ENCODE results near the gene SEMA5A. TPM values are rescaled to one million over a fixed set of nuclear protein-coding genes. Genes with fewer than 3 reads are reported as not detected.

SEMA5A gene
- total RNA-seq, 1 experiment from 2014 or later = 0.15 TPM

- intact Hi-C loops (cut with micrococcal nuclease; ENCODE audit: unreplicated experiment) = no loop called here
- H3K27me3 ChIP-seq (ENCODE audit: control insufficient read depth, insufficient read depth, low read length) = no peaks in the 10 kb centered on the region
Measured at GRCh38 chr5:9063615-9064245, 482.1 kb downstream of the SEMA5A start.

GRCh38 chr5:9062873-9063272, 483.0 kb downstream of the SEMA5A start:
- intact Hi-C loops (cut with micrococcal nuclease; ENCODE audit: unreplicated experiment) (no loop called here), in situ Hi-C loops (cut with HindIII; ENCODE audit: low pct_unique_long_range_greater_than_20kb, low sequenced_read_pairs) (no loop called here)
- Histone ChIP-seq H3K27ac (ENCODE audit: low read length) (no peak overlapping the region), H3K36me3 (ENCODE audit: control insufficient read depth, insufficient read depth, low read length) (no peaks in the 10 kb centered on the region), H3K4me1 (ENCODE audit: control insufficient read depth, insufficient read depth, low read length) (no peaks in the 10 kb centered on the region), H3K4me3 (ENCODE audit: low read depth in 2 of 2, low read length in 2 of 2) (no peak overlapping the region), H3K9me3 (ENCODE audit: control insufficient read depth, insufficient read depth, low read depth, low read length) (no peaks in the 10 kb centered on the region), H3K27me3 (ENCODE audit: control insufficient read depth, insufficient read depth, low read length) (no peaks in the 10 kb centered on the region)
- no peak for ATAC-seq
- BruUV-seq (replicated peaks) = no TSS peak
- no peak for DNase-seq (ENCODE audit: low read depth, low spot score)
- ChIA-PET CTCF (no interaction called here), POLR2A (no interaction called here)
- TF ChIP-seq REST (IDR thresholded peaks at IDR 0.05; ENCODE audit: insufficient read depth in 1 of 2, low read depth in 2 of 2, low read length in 1 of 2) (no peak), SIN3A (IDR thresholded peaks at IDR 0.05; ENCODE audit: borderline replicate concordance, insufficient read depth, low read depth, low read length) (no peak), POLR2AphosphoS5 (IDR thresholded peaks at IDR 0.05; ENCODE audit: low read depth, low read length) (no peak), CTCF (IDR thresholded peaks at IDR 0.05) (no peak), TCF7L2 (IDR thresholded peaks at IDR 0.05; ENCODE audit: low read depth, low read length) (no peak)

More at GRCh38 chr5:9063615-9064245, 482.1 kb downstream of the SEMA5A start:
- H3K9me3 ChIP-seq (ENCODE audit: control insufficient read depth, insufficient read depth, low read depth, low read length) = no peaks in the 10 kb centered on the region
- no peak for ATAC-seq
- TF ChIP-seq TCF7L2 (IDR thresholded peaks at IDR 0.05; ENCODE audit: low read depth, low read length) = no peak
- TF ChIP-seq POLR2AphosphoS5 (IDR thresholded peaks at IDR 0.05; ENCODE audit: low read depth, low read length) = no peak
- no peak for TF ChIP-seq REST (IDR thresholded peaks at IDR 0.05; ENCODE audit: insufficient read depth in 1 of 2, low read depth in 2 of 2, low read length in 1 of 2)
- TF ChIP-seq CTCF (IDR thresholded peaks at IDR 0.05) = no peak
- no peak for TF ChIP-seq SIN3A (IDR thresholded peaks at IDR 0.05; ENCODE audit: borderline replicate concordance, insufficient read depth, low read depth, low read length)
- ChIA-PET CTCF (no interaction called here), POLR2A (no interaction called here)
- no peaks in the 10 kb centered on the region for H3K36me3 ChIP-seq (ENCODE audit: control insufficient read depth, insufficient read depth, low read length)
- H3K4me3 ChIP-seq (ENCODE audit: low read depth in 2 of 2, low read length in 2 of 2) = no peak overlapping the region
- H3K27ac ChIP-seq (ENCODE audit: low read length) = no peak overlapping the region
- no peak for DNase-seq (ENCODE audit: low read depth, low spot score)
- no TSS peak for BruUV-seq (replicated peaks)
- in situ Hi-C loops (cut with HindIII; ENCODE audit: low pct_unique_long_range_greater_than_20kb, low sequenced_read_pairs) = no loop called here
- H3K4me1 ChIP-seq (ENCODE audit: control insufficient read depth, insufficient read depth, low read length) = no peaks in the 10 kb centered on the region
